ENCODE measurements around the gene ROR2. TPM values are rescaled to one million over a fixed set of nuclear protein-coding genes. Genes with fewer than 3 reads are reported as not detected.

Gene ROR2
- total and polyA plus RNA-seq, 2 of the 8 experiments (the other 6 are each of a cell fraction or from before 2014, with no cell fraction given): 2.7 to 4.3 TPM

- no peak for TF ChIP-seq NANOG (IDR thresholded peaks at IDR 0.05; ENCODE audit: insufficient read depth, low read depth, low read length, poor library complexity, severe bottlenecking)
- no peak for TF ChIP-seq SIN3A (conservative IDR thresholded peaks at IDR 0.05 in 1 of 2, IDR thresholded peaks at IDR 0.05 in 1 of 2; ENCODE audit: low read depth in 1 of 2, low read length in 2 of 2)
- no peak for TF ChIP-seq RXRA (IDR thresholded peaks at IDR 0.05; ENCODE audit: insufficient read depth, low read depth, low read length)
- no peak for TF ChIP-seq GABPA (IDR thresholded peaks at IDR 0.05; ENCODE audit: borderline replicate concordance, insufficient read depth, low read length)
- no peak for TF ChIP-seq CHD2 (IDR thresholded peaks at IDR 0.05; ENCODE audit: low read length)
- TF ChIP-seq BCL11A (IDR thresholded peaks at IDR 0.05; ENCODE audit: low read depth in 2 of 2, low read length in 2 of 2): no peak
- TF ChIP-seq BRCA1 (IDR thresholded peaks at IDR 0.05; ENCODE audit: low read depth, low read length): no peak
Observed at GRCh38 chr9:91530829-91531228, 419.2 kb downstream of the ROR2 start (continued).

All from H1 (cell line).